Measurements from ENCODE around the gene C20orf173. TPM values are rescaled to one million over a fixed set of nuclear protein-coding genes. Genes with fewer than 3 reads are reported as not detected.

C20orf173 gene
- total RNA-seq, 1 donor from 2014 or later = not detected

DNA sequence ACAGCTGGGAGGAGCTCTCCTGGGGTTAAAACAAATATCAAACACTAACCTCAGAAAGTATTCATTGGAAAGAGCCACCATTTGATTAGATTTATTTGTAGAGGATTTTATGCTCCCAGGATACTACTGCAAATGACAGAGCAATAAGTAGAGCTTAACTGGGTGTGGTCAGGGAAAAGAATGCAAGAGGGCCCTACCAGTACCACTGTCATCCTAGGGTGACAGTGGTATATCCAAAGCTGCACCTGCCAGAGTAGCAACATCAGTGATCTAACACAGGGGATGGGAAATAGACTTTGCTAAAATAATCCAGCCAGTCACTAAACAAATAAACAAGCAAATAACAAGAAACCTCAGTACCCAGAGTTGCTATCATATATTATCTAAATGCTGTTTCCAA, 42.1 kb upstream of the C20orf173 start:
- no peak overlapping the region for H3K4me3 Mint-ChIP-seq (ENCODE audit: unreplicated experiment)
- peaks cover 7% of the 10 kb centered on the region for H3K36me3 Mint-ChIP-seq (ENCODE audit: low read depth, unreplicated experiment)
- Histone ChIP-seq H4K20me1 (ENCODE audit: insufficient read depth, low read length) (no peaks in the 10 kb centered on the region), H3K9me3 (ENCODE audit: insufficient read depth, low read depth, low read length) (peaks cover 4% of the 10 kb centered on the region), H3K4me3 (ENCODE audit: insufficient read depth, low read depth, low read length) (no peak overlapping the region), H3K4me1 (ENCODE audit: insufficient read depth, low read length) (no peaks in the 10 kb centered on the region), H3K79me2 (ENCODE audit: insufficient read depth, low read length) (no peaks in the 10 kb centered on the region), H3K27me3 (ENCODE audit: insufficient read depth, low read length) (peaks cover 3% of the 10 kb centered on the region), H3K36me3 (ENCODE audit: insufficient read depth, low read length) (no peaks in the 10 kb centered on the region), H3K9ac (ENCODE audit: low read length) (no peak overlapping the region), H2AFZ (ENCODE audit: low read depth, low read length) (no peak overlapping the region), H3K27ac (ENCODE audit: low read depth, low read length) (no peak overlapping the region), H3K4me2 (ENCODE audit: low read length) (no peak overlapping the region)
- H3K9me3 Mint-ChIP-seq (ENCODE audit: unreplicated experiment) = peaks cover 11% of the 10 kb centered on the region
- DNase-seq (ENCODE audit: low read depth) (no peak), FAIRE-seq (no peak)
- TF ChIP-seq, protein P1, sequence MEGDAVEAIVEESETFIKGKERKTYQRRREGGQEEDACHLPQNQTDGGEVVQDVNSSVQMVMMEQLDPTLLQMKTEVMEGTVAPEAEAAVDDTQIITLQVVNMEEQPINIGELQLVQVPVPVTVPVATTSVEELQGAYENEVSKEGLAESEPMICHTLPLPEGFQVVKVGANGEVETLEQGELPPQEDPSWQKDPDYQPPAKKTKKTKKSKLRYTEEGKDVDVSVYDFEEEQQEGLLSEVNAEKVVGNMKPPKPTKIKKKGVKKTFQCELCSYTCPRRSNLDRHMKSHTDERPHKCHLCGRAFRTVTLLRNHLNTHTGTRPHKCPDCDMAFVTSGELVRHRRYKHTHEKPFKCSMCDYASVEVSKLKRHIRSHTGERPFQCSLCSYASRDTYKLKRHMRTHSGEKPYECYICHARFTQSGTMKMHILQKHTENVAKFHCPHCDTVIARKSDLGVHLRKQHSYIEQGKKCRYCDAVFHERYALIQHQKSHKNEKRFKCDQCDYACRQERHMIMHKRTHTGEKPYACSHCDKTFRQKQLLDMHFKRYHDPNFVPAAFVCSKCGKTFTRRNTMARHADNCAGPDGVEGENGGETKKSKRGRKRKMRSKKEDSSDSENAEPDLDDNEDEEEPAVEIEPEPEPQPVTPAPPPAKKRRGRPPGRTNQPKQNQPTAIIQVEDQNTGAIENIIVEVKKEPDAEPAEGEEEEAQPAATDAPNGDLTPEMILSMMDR (IDR thresholded peaks at IDR 0.05; ENCODE audit: insufficient read depth, low read depth, low read length) = no peak
- TF ChIP-seq EZH2 (IDR thresholded peaks at IDR 0.05; ENCODE audit: insufficient read depth, low read length) = no peak
- no peaks in the 10 kb centered on the region for H3K4me1 Mint-ChIP-seq (ENCODE audit: low read depth, unreplicated experiment)
- no peak overlapping the region for H3K27ac Mint-ChIP-seq (ENCODE audit: unreplicated experiment)
- H3K27me3 Mint-ChIP-seq (ENCODE audit: low read depth, unreplicated experiment) = peaks cover 9% of the 10 kb centered on the region

DNA sequence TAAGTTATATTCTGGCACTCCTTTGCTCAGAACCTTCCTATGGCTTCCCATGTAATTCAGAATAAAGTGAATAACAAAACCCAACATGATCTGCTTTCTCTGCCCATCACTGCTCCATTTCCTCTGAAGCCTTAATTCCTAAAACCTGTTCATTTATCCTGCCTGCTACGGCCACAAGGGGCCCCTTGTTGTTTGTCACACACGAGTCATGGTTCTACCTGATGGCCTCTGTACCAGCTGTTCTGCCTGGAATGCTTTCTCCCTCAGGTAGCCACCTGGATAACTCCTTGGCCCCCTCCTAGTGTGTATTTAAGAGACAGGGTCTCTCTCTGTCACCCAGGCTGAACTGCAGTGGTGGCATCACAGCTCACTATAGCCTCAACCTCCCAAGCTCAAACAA, 39.2 kb upstream of the C20orf173 start:
- H3K9ac ChIP-seq (ENCODE audit: low read length) = no peak overlapping the region
- TF ChIP-seq, protein P1 (IDR thresholded peaks at IDR 0.05; ENCODE audit: insufficient read depth, low read depth, low read length) = no peak
- TF ChIP-seq EZH2 (IDR thresholded peaks at IDR 0.05; ENCODE audit: insufficient read depth, low read length) = no peak
- no peak overlapping the region for H3K4me2 ChIP-seq (ENCODE audit: low read length)
- no peaks in the 10 kb centered on the region for H4K20me1 ChIP-seq (ENCODE audit: insufficient read depth, low read length)
- peaks cover 4% of the 10 kb centered on the region for H3K9me3 ChIP-seq (ENCODE audit: insufficient read depth, low read depth, low read length)
- peaks cover 3% of the 10 kb centered on the region for H3K27me3 ChIP-seq (ENCODE audit: insufficient read depth, low read length)
- no peak overlapping the region for H2AFZ ChIP-seq (ENCODE audit: low read depth, low read length)
- Mint-ChIP-seq H3K4me1 (ENCODE audit: low read depth, unreplicated experiment) (no peaks in the 10 kb centered on the region), H3K27me3 (ENCODE audit: low read depth, unreplicated experiment) (no peaks in the 10 kb centered on the region), H3K27ac (ENCODE audit: unreplicated experiment) (no peak overlapping the region), H3K36me3 (ENCODE audit: low read depth, unreplicated experiment) (peaks cover 3% of the 10 kb centered on the region), H3K9me3 (ENCODE audit: unreplicated experiment) (peaks cover 9% of the 10 kb centered on the region), H3K4me3 (ENCODE audit: unreplicated experiment) (no peak overlapping the region)
- no peaks in the 10 kb centered on the region for H3K4me1 ChIP-seq (ENCODE audit: insufficient read depth, low read length)
- DNase-seq (ENCODE audit: low read depth) = no peak
- no peak for FAIRE-seq
- H3K4me3 ChIP-seq (ENCODE audit: insufficient read depth, low read depth, low read length) = no peak overlapping the region
- no peak overlapping the region for H3K27ac ChIP-seq (ENCODE audit: low read depth, low read length)
- no peaks in the 10 kb centered on the region for H3K36me3 ChIP-seq (ENCODE audit: insufficient read depth, low read length)
- no peaks in the 10 kb centered on the region for H3K79me2 ChIP-seq (ENCODE audit: insufficient read depth, low read length)

DNA sequence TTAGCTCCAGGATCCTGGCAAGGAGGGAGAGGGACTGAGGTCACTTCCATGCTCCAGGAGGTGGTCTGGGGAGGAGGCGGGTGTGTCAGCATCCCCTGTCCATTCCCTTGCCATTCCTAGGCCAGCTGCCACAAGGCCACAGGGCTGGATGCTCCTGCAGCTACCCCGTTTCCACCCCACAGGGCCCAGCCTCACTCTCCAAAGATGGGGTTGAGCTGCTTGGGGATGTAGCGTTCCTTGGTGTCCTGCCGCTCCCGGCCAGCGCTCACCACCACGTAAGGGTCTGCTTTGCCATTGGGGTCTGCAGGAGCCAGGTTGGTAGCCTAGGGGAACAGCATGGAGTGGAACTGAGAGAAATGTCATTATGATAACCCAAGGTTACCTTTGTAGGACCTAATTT, 35.5 kb upstream of the C20orf173 start:
- TF ChIP-seq EZH2 (IDR thresholded peaks at IDR 0.05; ENCODE audit: insufficient read depth, low read length) = no peak
- TF ChIP-seq, protein P1 (IDR thresholded peaks at IDR 0.05; ENCODE audit: insufficient read depth, low read depth, low read length) = no peak
- H4K20me1 ChIP-seq (ENCODE audit: insufficient read depth, low read length) = peaks cover 3% of the 10 kb centered on the region
- H3K4me3 ChIP-seq (ENCODE audit: insufficient read depth, low read depth, low read length) = no peak overlapping the region
- no peak overlapping the region for H3K4me3 Mint-ChIP-seq (ENCODE audit: unreplicated experiment)
- no peak overlapping the region for H3K9ac ChIP-seq (ENCODE audit: low read length)
- peaks cover 7% of the 10 kb centered on the region for H3K4me1 Mint-ChIP-seq (ENCODE audit: low read depth, unreplicated experiment)
- peaks cover 3% of the 10 kb centered on the region for H3K27me3 ChIP-seq (ENCODE audit: insufficient read depth, low read length)
- H3K36me3 ChIP-seq (ENCODE audit: insufficient read depth, low read length) = no peaks in the 10 kb centered on the region
- no peak overlapping the region for H3K27ac Mint-ChIP-seq (ENCODE audit: unreplicated experiment)
- no peaks in the 10 kb centered on the region for H3K27me3 Mint-ChIP-seq (ENCODE audit: low read depth, unreplicated experiment)
- H3K4me1 ChIP-seq (ENCODE audit: insufficient read depth, low read length) = peaks cover 5% of the 10 kb centered on the region
- FAIRE-seq (no peak), DNase-seq (ENCODE audit: low read depth) (no peak)
- H3K9me3 Mint-ChIP-seq (ENCODE audit: unreplicated experiment) = peaks cover 2% of the 10 kb centered on the region
- H3K79me2 ChIP-seq (ENCODE audit: insufficient read depth, low read length) = no peaks in the 10 kb centered on the region
- H2AFZ ChIP-seq (ENCODE audit: low read depth, low read length) = no peak overlapping the region
- H3K27ac ChIP-seq (ENCODE audit: low read depth, low read length) = no peak overlapping the region
- H3K4me2 ChIP-seq (ENCODE audit: low read length) = no peak overlapping the region
- H3K9me3 ChIP-seq (ENCODE audit: insufficient read depth, low read depth, low read length) = no peaks in the 10 kb centered on the region
- H3K36me3 Mint-ChIP-seq (ENCODE audit: low read depth, unreplicated experiment) = peaks cover 2% of the 10 kb centered on the region

Data from astrocyte (in vitro differentiated cells and primary cell).